Measurements from ENCODE around the gene C4orf50. TPM values are rescaled to one million over a fixed set of nuclear protein-coding genes. Genes with fewer than 3 reads are reported as not detected.

The C4orf50 gene
- total RNA-seq, 2 experiments from 2014 or later: 1.0 to 1.2 TPM

DNA sequence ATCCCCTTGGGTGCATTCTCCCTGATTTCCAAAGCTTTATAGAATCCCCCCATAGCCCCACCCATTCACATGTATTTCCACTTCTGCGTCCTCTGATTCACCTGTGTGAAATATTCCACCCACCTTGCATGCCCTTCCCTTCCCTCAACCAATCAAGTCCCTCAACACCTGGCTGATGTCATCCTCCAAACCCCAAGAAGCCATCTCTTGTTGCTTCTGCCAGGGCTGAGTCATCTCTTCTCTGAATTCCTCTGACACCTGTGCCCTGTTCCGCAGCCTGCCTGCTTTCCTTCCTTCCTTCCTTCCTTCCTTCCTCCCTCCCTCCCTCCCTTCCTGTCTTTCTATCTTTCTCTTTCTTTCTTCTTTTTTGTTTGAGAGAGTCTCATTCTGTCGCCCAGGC is 135.3 kb downstream of the C4orf50 start:
- no peaks in the 10 kb centered on the region for H3K36me3 Mint-ChIP-seq (ENCODE audit: low read depth)
- peaks cover 65% of the 10 kb centered on the region for H3K27me3 Mint-ChIP-seq
- no peaks in the 10 kb centered on the region for H3K9me3 Mint-ChIP-seq
- peaks cover 8% of the 10 kb centered on the region for H3K4me1 Mint-ChIP-seq
- H3K4me3 Mint-ChIP-seq: no peak overlapping the region
- ChIA-PET POLR2A (no interaction called here), CTCF (no interaction called here)
- no peak overlapping the region for H3K27ac Mint-ChIP-seq
- no peak for DNase-seq

DNA sequence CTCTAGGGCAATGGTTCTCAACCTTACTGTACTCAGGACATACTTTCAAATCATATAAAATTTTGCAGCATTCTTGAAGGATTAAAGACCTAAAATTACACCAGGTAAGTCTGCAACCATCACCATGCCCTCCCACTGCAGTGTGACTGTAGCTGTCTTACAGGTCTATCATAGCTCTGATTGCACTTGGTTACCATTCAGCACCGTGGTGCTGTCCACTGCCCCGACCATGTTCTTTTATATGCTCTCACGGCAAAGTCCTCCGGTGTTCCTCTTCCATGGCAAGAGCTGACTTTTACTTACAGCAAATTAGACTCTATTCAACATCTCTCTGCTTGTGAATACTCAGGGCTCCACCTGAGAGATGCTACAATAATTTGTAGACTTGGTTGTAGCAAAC is 136.9 kb downstream of the C4orf50 start:
- CTCF ChIA-PET: interaction anchor here (1.9 kb wide), 1 partner anchor 10 kb away, joined by 3 read pairs; no protein-coding TSS in a partner anchor
- no peak for DNase-seq
- peaks cover 54% of the 10 kb centered on the region for H3K27me3 Mint-ChIP-seq
- no peaks in the 10 kb centered on the region for H3K9me3 Mint-ChIP-seq
- H3K4me1 Mint-ChIP-seq: no peaks in the 10 kb centered on the region
- POLR2A ChIA-PET: no interaction called here
- no peaks in the 10 kb centered on the region for H3K36me3 Mint-ChIP-seq (ENCODE audit: low read depth)
- H3K4me3 Mint-ChIP-seq: no peak overlapping the region
- no peak overlapping the region for H3K27ac Mint-ChIP-seq

DNA sequence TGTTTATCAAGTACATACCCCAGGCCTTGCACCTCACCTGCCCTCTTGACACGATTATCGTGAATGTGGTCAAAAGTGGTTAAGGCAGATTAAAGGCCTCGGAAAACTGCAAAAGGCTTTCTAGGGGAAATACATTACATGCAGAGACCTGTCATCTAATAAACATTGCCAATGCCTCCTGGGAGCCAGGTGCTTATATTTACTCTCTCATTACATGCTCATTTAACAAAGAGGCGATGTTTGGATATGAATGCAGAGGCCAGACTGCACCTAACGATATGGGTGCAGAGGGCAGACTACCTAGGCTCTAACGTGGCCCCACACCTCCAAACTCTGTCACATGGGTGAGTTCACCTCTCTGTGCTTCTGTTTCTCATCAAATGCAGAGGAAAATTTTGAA is 139.9 kb downstream of the C4orf50 start:
- Mint-ChIP-seq H3K4me3 (no peak overlapping the region), H3K36me3 (ENCODE audit: low read depth) (no peaks in the 10 kb centered on the region), H3K27me3 (peaks cover 36% of the 10 kb centered on the region), H3K9me3 (peaks cover 3% of the 10 kb centered on the region), H3K4me1 (no peaks in the 10 kb centered on the region), H3K27ac (no peak overlapping the region)
- CTCF ChIA-PET: no interaction called here
- POLR2A ChIA-PET: no interaction called here
- DNase-seq: no peak

GRCh38 chr4:5877392-5877791 is 140.8 kb downstream of the C4orf50 start:
- Mint-ChIP-seq H3K4me3 (no peak overlapping the region), H3K9me3 (peaks cover 3% of the 10 kb centered on the region), H3K27me3 (peaks cover 30% of the 10 kb centered on the region), H3K36me3 (ENCODE audit: low read depth) (no peaks in the 10 kb centered on the region), H3K27ac (no peak overlapping the region), H3K4me1 (no peaks in the 10 kb centered on the region)
- CTCF ChIA-PET: no interaction called here
- POLR2A ChIA-PET: no interaction called here
- DNase-seq: no peak

GRCh38 chr4:5874811-5875449 is 143.3 kb downstream of the C4orf50 start:
- CTCF ChIA-PET: interaction anchor here (0.7 kb wide), 1 partner anchor 167 kb away, joined by 3 read pairs; no protein-coding TSS in a partner anchor
- Mint-ChIP-seq H3K4me3 (no peak overlapping the region), H3K4me1 (peaks cover 10% of the 10 kb centered on the region), H3K36me3 (ENCODE audit: low read depth) (no peaks in the 10 kb centered on the region), H3K27me3 (peaks cover 23% of the 10 kb centered on the region), H3K27ac (no peak overlapping the region), H3K9me3 (peaks cover 3% of the 10 kb centered on the region)
- DNase-seq: no peak
- POLR2A ChIA-PET: no interaction called here

- Mint-ChIP-seq H3K4me3 (no peak overlapping the region), H3K4me1 (peaks cover 30% of the 10 kb centered on the region), H3K36me3 (ENCODE audit: low read depth) (no peaks in the 10 kb centered on the region), H3K27ac (no peak overlapping the region), H3K27me3 (peaks cover 16% of the 10 kb centered on the region), H3K9me3 (peaks cover 3% of the 10 kb centered on the region)
- CTCF ChIA-PET: no interaction called here
- POLR2A ChIA-PET: no interaction called here
- no peak for DNase-seq
Measured at GRCh38 chr4:5870701-5871100, 147.5 kb downstream of the C4orf50 start.

- CTCF ChIA-PET: no interaction called here
- Mint-ChIP-seq H3K4me3 (no peak overlapping the region), H3K27ac (no peak overlapping the region), H3K4me1 (peaks cover 34% of the 10 kb centered on the region), H3K9me3 (peaks cover 3% of the 10 kb centered on the region), H3K27me3 (peaks cover 16% of the 10 kb centered on the region), H3K36me3 (ENCODE audit: low read depth) (no peaks in the 10 kb centered on the region)
- POLR2A ChIA-PET: no interaction called here
- no peak for DNase-seq
Measured at GRCh38 chr4:5869966-5870619, 148.1 kb downstream of the C4orf50 start.

DNA sequence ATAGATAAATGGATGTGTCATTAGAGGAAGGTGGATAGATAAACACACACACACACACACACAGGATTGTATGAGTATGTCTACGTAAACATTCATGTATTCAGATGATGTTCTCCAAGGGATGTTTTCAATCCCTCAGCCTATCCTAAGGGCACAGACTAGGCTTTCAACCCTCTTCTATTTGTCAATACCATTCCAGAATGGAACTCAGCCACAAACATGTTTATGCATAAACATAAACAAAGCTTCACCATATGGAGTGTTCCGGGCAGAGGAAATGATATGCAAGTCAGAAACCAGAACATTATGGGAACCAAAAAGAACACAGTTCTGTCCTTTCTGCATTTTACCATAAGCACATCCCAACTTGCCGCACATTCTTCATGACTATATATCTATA is 150.4 kb downstream of the C4orf50 start:
- Mint-ChIP-seq H3K4me3 (no peak overlapping the region), H3K27me3 (peaks cover 12% of the 10 kb centered on the region), H3K36me3 (ENCODE audit: low read depth) (no peaks in the 10 kb centered on the region), H3K9me3 (no peaks in the 10 kb centered on the region), H3K4me1 (peaks cover 53% of the 10 kb centered on the region), H3K27ac (no peak overlapping the region)
- POLR2A ChIA-PET: no interaction called here
- DNase-seq: no peak
- CTCF ChIA-PET: no interaction called here

DNA sequence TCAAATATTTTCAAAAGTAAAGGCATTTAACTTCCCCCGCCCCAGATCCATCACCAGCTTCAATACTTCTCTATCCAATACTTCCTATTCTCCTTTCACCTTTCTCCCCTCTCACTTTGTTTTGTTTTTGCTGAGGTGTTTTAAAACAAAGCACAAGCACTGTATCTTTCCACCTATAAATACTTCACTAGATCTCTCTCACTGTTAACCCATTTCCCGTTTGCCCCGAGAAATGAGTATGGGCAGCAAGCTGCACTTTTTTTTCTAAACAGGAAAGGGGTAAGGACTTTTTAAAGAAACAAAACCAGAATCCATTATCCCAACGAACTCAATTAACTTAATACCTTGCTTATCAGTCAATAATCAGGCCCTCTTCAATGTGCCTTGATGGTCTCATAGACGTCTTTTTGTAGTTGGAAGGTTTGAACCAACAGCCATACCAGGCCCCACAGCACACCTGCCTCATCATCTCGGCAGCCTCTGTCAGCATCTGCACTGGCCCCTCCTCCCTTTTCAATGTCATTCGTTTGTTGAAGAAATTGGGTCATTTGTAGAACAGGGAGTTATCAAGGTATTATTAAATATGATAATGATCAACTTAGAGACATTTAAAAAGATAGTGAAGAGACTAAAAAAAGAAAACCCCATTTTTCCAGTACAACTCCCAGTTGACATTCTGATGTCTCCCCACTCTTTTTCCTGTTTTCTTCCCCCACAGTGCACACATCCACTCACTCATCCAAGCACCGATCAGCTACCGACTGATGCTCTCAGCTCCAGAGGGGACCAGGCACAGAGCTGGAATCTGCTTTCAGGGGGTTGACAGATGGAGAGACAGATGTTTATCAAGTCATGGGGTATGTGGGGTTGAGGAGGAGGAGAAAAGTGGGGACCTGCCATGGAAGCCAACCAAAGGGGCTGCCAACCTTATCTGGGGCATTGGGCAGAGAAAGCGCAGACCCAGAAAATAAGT is 151.1 kb downstream of the C4orf50 start:
- DNase-seq: no peak
- POLR2A ChIA-PET: no interaction called here

GRCh38 chr4:5865896-5866599 is 152.2 kb downstream of the C4orf50 start:
- no peak overlapping the region for H3K4me3 Mint-ChIP-seq
- DNase-seq: peak; percentile 54
- H3K4me1 Mint-ChIP-seq: peaks cover 52% of the 10 kb centered on the region
- H3K27me3 Mint-ChIP-seq: peaks cover 15% of the 10 kb centered on the region
- ChIA-PET CTCF (no interaction called here), POLR2A (no interaction called here)
- peak overlapping the region; percentile 56 for H3K27ac Mint-ChIP-seq
- no peaks in the 10 kb centered on the region for H3K36me3 Mint-ChIP-seq (ENCODE audit: low read depth)
- H3K9me3 Mint-ChIP-seq: no peaks in the 10 kb centered on the region

More for the DNA sequence above, 151.1 kb downstream of the C4orf50 start:
- CTCF ChIA-PET: no interaction called here
- H3K36me3 Mint-ChIP-seq (ENCODE audit: low read depth): no peaks in the 10 kb centered on the region
- peaks cover 13% of the 10 kb centered on the region for H3K27me3 Mint-ChIP-seq
- H3K9me3 Mint-ChIP-seq: no peaks in the 10 kb centered on the region
- H3K4me3 Mint-ChIP-seq: no peak overlapping the region
- H3K27ac Mint-ChIP-seq: no peak overlapping the region
- H3K4me1 Mint-ChIP-seq: peaks cover 53% of the 10 kb centered on the region

DNA sequence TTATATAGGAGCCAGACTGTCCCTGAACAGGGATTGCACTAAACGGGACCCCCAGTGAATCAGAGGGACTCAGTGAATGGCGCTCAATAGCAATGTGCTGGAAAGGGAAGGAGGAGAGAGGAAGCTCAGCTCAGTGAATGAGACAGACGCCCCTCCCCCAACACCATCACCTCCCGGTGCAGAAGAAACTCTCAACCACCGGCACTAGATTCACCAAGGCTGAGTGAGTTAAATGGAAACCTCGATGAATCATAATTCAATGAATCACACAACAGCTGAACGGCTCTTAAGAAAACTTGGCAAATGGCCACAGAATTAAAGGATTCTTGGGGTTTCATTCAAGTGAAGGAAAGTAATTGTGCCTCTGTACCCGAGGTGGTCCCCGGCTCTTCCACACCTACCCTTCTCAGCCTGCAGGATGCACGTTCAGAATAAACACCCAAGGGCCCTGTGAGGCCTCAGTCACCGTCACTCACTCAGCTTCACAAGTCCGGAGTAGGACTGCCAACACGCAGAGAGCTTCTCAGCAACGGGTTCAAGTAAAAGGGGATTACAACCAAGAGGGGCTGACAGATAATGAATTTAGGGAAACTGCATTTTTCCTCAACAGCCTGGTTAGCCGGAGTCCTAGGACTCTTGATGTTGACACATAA is 154.6 kb downstream of the C4orf50 start:
- Mint-ChIP-seq H3K4me1 (peaks cover 43% of the 10 kb centered on the region), H3K27ac (peak overlapping the region; percentile 38), H3K27me3 (peaks cover 7% of the 10 kb centered on the region), H3K4me3 (no peak overlapping the region), H3K36me3 (ENCODE audit: low read depth) (no peaks in the 10 kb centered on the region), H3K9me3 (no peaks in the 10 kb centered on the region)
- ChIA-PET CTCF (interaction anchor here (0.9 to 1.4 kb wide), 3 partner anchors 39 to 134 kb away, joined by 3 to 5 read pairs (median 4); no protein-coding TSS in a partner anchor), POLR2A (interaction anchor here (0.9 kb wide), 1 partner anchor 21 kb away, joined by 3 read pairs; no protein-coding TSS in a partner anchor)
- peak; percentile 75 for DNase-seq

- Mint-ChIP-seq H3K36me3 (ENCODE audit: low read depth) (no peaks in the 10 kb centered on the region), H3K4me1 (peaks cover 2% of the 10 kb centered on the region), H3K9me3 (no peaks in the 10 kb centered on the region), H3K4me3 (no peak overlapping the region), H3K27me3 (peaks cover 5% of the 10 kb centered on the region), H3K27ac (no peak overlapping the region)
- CTCF ChIA-PET: no interaction called here
- POLR2A ChIA-PET: no interaction called here
- no peak for DNase-seq
Measured at GRCh38 chr4:5858020-5858769, 160.0 kb downstream of the C4orf50 start.
